GM18907 (cell line): ENCODE data around the gene KATNIP.

Experiments
- ATAC-seq: cut with Tn5 transposase; IDR thresholded peaks from one replicate; pipeline ENCODE4 v1.9.1; 2021; ENCODE audit warnings: mild to moderate bottlenecking, moderate library complexity; ENCODE audit not compliant: unreplicated experiment

Gene KATNIP

DNA sequence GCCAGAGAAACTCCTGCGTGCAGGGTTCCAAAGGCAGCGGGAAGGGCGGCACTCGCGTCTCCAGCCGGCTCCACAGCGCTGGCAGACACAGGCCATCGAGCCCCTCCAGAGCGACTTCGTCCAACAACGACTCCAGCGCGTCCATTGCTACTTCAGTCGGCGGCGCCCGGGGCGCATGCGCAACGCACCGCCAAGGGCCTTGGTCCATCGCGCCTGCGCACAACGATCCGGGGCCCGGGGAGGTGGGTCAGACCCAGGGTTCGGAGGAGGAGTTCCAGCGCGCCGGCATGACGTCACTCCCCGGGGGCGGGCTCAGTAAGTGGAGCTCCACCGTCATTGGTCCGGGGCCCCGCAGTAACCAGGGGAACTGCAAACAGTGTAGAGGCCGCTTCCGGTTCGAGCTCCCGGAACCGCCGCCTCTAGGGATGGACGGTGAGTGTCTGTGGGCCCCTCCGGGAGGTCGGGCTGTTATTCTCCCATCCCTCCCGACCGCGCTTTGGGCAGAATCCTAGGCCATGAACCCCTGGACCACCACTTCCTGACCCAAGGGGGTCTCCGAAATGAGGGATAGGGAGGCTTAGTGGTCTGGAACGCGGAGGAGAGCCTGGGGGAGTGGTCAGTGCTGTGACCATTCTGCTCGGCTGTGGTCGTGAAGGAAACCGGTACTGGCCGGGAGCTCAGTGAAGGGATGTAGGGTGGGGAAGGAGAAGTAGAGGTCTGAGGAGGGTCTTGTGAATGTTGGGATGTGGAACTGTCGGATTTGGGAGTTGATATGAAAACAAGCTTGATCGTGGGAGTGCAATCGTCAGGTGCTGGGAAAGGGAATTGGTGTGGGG, at the start of gene KATNIP, which contains the start of gene GTF3C1:
KATNIP (plus strand) TSS at position 399 of the 836 bp plus-strand sequence; CDS start at position 426, 27 bp downstream.
GTF3C1 (minus strand) TSS at position 168 of the 836 bp plus-strand sequence; CDS start at position 145, 23 bp downstream.
- peak; percentile 97 for ATAC-seq

GRCh38 chr16:27500801-27501200, 49.1 kb upstream of the KATNIP start:
- no peak for ATAC-seq

DNA sequence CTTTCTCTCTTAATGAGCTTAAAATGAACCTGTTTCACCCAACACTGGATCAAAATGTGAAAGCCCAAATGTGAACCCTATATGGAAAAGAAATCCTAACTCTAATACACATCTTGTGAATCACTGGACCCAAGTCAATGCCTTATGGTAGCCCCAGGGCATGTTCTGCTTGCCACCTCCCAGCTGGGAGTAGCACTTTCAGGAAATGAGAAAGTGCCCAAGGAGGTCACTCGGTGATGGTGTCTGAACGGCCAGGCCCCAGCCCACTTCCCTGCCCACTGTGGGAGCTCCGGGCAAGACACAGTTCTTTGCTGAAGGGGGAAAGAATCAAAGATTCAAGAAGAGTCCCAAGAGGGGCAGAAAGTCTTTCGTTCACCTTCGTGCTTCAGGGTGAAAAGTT, 46.3 kb upstream of the KATNIP start:
- ATAC-seq: no peak

DNA sequence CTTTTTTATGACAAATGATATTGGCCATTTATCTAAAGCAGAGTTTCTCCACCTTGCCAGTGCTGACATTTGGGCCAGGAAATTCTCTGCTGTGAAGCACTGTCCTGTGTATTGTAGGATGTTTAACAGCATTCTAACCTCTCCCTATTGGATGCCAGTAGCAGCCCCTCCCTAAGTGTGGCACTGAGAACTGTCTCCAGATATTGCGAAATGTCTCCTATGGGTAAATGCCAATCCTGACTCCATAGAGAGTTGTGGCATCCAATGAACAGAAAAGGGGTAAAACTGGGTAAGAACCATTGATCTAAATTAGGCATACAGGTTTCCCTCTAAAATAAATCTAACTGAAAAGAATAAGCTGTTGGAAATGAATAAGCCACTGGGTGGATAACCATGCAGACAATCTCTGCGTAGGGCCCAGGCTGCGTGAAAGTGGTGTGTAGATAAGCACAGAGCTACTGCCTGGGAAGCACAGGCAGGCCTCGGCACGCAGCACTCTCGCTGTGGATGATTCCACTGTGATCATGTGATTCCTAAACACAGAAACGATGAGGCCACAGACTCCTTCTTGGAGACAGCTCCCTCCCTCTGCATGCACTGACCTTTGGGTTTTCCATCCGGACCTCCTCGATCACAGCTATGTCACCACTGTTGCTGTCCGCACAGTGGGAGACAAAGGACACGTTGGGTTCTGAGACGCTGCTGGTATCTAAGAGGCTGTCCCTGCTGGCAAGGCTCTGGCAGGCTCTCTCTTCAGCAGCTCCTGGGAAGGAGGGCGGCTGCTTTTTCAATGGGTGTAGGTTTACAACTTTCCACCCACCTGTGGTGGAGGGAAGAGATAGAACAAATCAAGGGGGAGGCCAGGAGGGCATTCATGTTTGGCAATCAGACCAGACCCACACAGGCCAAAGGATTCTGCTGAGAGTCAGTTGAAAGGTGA, 44.4 kb upstream of the KATNIP start:
- ATAC-seq: no peak

DNA sequence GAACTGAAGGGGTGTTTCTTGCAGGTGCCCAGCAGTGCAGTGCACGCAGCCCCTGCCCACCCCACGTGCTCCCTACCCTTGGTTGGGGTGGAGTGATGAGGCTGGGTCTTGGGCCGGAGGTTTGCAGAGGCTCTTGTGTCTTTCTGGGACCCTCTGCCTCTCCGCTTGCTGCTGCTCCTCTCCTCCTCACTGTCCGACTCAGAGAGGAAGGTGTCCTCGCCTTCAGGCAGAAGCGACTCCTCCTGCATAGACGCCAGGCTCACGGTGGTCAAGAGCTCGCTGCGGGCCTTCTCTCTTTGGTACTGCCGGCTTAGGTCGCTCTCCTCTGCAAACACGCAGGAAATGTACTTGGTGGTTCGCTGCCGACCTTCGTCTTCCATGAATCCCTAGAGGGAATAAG, 43.2 kb upstream of the KATNIP start:
- no peak for ATAC-seq

GRCh38 chr16:27508476-27508875, 41.5 kb upstream of the KATNIP start:
- no peak for ATAC-seq

DNA sequence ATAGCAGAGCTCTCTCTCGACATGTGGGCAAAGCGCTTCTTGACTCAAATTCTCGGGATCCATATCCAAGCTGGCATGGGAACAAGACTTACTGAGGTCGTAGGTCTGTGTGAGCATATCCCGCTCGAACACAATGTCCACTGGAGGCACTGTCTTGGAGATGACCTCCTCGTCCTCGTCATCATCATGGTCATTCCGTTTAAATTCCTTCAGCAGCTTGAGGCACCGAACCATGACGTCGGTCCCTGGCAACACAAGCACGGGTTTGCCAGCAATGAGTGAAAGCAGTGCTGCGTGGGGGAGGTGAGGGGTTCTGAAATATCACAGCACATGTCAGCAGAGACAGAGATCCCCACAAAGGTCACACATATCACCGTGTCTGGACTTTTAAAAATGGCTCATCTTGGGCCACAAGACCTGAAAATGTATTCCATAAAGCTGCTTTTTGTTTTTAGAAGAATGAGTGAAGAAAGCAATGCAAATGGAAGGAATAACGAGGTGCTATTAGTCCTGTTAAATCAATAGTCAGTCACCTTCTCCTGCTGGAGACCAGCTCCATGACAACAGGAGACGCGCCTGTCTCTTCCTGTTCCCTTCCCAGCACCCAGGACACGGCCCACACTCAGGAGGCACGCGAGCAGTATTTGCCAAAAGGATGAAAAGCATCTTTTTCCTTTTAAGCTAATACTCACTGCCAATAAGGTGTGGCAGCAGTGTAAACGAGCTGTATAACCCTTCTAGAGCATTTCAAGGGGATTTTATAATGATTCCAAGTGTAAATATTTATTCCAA, 38.1 kb upstream of the KATNIP start:
- ATAC-seq: no peak

- no peak for ATAC-seq
Measured at GRCh38 chr16:27514806-27515205, 35.1 kb upstream of the KATNIP start.

DNA sequence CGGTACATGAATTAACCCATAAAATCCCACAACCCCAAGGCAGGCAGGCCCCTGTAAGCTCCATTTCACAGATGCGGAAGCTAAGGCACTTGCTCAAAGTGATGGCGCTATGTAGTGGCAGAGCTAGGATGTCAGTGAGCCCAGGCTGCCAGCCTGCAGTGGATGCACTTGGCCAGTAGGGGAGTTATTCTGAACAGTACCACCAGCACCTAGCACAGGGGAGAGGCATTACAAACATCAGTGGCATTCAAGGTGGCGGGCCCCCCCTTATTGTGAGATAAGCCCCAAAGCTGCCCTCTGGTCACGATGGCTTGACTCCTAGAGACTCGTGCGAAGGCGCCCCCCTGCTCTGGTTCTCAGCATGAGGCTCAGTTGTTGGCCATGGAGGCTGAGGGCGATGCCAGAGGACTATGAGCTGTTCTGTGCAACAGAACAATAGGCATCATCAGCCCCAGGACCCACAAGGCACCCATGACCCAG, 34.0 kb upstream of the KATNIP start:
- ATAC-seq: peak; percentile 65

- no peak for ATAC-seq
Measured at GRCh38 chr16:27516365-27516764, 33.6 kb upstream of the KATNIP start.

DNA sequence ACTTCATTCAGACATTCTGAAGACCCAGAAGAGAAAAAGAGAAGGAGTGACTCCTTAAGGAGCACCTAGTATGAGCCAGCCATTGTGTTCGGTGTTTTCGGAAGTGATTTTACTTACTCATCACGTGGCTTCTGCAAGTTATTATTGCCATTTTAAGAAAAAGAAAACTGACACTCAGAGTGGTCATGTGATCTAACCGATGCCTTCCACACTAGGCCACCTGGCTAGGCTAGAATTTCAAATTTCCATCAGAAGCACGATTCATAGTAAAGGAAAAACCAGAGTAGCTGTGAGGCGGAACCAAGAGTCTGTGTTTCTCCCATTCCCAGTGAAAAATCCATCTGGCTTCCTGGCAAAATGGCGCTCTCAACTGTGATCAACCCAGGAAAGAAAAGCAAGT, 32.3 kb upstream of the KATNIP start:
- no peak for ATAC-seq

DNA sequence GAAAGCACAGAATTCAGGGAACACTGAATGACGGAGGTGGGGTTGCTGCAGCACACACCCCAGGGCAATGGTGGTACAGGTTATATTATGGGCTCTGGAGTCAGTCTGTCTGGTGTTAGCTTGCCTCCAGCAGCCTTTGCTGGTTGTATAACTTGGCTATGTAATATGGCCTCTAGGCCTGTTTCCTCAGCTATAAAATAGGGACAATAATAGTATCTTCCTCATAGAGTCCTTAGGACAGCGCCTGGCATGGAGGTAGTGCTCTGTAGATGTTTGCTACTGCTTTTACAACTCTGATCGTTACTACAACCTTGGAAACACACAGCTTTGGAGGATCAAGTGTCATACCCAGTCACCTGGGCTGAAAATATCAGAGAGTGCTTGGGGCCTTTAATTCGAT, 31.7 kb upstream of the KATNIP start:
- no peak for ATAC-seq

DNA sequence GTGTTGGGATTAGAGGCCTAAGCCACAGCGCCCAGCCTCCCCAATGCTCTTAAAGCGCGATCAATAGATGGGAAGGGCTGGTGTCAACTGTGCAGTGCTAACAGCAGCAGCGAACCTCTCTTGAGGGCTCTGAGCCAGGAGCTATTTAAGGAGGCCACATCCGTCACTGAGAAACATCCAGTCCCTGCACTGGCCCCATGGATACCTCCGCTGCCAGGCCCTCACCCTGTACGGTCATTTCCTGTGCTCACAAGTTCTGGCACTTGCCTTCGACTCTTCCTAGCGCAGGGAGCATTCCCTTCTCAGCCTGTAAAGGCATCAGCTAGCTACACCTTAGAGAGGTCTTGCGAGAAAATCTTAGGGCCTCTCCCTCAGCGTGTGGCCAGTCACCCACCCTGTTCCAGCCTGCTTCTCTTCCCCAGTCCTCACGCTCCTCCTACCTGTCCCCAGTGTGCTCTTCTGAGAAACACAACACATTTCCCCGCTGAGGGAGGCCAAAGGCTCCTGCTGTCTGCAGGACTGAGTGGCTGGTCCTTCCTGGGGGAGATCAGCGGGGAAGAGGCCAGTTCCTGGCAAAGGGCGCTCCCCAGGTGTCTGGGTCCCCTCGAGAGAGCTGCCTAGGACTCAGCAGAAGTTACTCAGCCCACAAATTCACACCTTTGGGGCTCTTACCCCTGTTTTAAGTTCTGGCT, 28.8 kb upstream of the KATNIP start:
- no peak for ATAC-seq

DNA sequence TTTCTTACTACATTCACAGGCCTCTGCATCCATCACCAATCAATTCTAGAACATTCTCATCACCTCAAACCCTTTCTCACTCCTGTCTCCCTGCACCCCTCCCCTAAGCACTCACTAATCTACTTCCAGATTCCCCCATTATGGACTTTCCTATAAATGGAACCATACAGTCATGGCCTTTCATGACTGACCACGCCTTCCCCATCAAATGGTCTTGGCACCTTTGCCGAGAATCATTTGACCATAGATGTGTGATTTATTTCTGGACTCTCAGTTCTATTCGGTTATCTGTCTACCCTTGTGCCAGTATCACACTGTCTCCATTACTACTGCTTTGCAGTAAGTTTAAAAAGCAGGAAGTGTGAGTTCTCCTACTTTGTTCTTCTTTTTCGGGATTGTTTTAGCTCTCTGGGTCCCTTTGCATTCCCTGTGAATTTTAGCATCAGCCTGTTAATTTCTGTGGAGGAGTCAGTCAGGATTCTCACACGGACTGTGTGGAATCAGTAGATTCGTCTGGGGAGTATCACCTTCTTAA, 27.7 kb upstream of the KATNIP start:
- ATAC-seq: no peak

DNA sequence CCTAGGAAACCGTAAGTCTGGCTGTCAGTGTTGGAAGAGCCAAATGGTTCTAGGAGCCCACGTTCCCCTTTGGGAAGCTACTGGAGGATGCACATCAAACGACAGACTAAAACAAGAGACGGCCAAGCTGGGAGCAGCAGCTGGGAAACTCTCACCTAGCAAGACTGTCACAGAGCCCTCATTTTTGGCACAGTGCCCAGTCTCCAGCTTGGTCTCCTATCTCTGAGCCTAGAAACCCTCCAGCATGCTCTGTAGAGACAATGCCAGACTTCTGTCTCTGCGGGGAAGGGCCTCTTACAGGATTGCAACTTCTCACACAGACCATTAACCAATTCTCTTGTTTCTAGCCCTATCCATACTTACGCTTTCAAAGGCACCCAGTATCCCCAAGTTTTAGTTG, 23.8 kb upstream of the KATNIP start:
- no peak for ATAC-seq

GRCh38 chr16:27528294-27528693, 21.6 kb upstream of the KATNIP start:
- no peak for ATAC-seq

GRCh38 chr16:27529962-27530361, 20.0 kb upstream of the KATNIP start:
- no peak for ATAC-seq

- no peak for ATAC-seq
Measured at GRCh38 chr16:27531186-27531585, 18.8 kb upstream of the KATNIP start.

DNA sequence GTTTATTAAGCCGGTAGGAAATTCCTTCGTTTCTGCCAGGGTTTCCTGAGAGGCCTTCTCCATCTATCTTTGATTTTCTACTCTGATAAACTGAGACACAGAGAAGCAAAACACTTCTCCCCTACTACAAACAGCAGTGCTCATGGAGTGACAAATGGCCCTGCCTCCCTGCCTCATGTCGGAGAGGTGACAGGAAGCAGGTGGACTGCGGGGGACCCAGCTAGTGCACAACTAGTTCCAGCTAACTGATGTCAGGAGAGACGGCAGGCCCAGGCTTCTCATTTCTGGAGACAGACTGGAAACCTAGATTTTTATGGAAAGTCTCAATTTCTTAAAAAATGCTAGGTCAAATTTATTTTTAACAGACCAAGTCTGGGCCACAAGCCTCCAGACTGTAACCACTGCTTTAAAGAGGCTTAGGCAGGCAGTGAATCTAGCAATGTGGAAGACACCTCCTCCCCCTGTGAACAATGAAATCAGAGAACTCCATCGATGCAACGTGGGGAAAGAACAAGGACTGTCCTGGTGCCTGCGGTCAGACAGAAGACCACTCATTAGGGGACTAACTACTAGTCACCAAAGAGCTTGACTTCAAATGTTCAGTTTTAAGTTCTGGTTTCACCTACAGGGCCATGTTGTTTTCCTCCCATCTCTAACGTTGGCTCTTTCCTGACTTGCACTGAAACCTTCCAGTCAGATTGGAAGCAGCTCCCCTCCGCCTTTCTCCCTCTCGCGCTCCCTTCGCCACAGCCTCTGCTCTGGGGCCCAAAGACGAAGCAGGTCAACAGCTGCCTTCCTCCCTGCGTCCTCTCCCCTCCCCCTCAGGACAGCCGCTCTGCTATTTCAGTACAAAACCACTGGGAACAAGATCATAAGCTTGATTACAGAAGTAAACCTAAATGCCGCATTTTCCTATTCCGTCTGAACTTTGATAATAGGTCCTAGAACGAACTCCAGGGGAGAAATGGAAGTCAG, 17.8 kb upstream of the KATNIP start:
- ATAC-seq: no peak
